Uterus (tissue), 2 donors: ENCODE results near the gene DNM1.

Experiments used
- POLR2A ChIP-seq, 2 donors: fragments of 450-650 bp; IDR thresholded peaks; one replicate each; pipeline ENCODE4 v1.6.1; 2016; ENCODE audit warnings: antibody characterized with exemption in 2 of 2, mild to moderate bottlenecking in 1 of 2, moderate library complexity in 1 of 2
- TF ChIP-seq, protein P1 (sequence below), 4 experiments: fragments of 200-600 bp in 2 of 4; fragments of 450-650 bp in 2 of 4; sonication (generic) in 2 of 4; IDR thresholded peaks; one replicate each; pipeline ENCODE4 v1.5.1; 2016 to 2019; ENCODE audit warnings: antibody characterized with exemption in 4 of 4, mild to moderate bottlenecking in 2 of 4, moderate library complexity in 1 of 4

DNA sequence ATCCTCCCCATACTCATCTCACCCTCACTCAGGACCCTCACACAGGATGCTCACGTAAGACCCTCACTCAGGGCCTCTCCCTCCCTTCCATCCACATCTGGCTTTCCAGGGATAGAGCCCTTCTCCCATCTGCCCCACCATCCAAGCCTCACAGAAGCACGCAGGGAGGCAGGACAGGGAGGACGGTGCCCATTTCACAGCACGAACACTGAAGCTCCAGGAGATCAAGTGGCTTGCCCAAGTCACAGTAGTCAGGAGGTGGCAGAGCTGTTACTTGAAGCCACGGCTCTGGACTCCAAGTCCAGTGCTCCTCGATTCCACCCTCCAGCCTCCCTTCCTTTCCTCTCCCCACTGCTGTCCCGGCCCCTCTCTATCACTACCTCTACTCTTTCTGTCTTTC is 21.7 kb downstream of the DNM1 start:
- TF ChIP-seq, protein P1, sequence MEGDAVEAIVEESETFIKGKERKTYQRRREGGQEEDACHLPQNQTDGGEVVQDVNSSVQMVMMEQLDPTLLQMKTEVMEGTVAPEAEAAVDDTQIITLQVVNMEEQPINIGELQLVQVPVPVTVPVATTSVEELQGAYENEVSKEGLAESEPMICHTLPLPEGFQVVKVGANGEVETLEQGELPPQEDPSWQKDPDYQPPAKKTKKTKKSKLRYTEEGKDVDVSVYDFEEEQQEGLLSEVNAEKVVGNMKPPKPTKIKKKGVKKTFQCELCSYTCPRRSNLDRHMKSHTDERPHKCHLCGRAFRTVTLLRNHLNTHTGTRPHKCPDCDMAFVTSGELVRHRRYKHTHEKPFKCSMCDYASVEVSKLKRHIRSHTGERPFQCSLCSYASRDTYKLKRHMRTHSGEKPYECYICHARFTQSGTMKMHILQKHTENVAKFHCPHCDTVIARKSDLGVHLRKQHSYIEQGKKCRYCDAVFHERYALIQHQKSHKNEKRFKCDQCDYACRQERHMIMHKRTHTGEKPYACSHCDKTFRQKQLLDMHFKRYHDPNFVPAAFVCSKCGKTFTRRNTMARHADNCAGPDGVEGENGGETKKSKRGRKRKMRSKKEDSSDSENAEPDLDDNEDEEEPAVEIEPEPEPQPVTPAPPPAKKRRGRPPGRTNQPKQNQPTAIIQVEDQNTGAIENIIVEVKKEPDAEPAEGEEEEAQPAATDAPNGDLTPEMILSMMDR (IDR thresholded peaks at IDR 0.05): no peak
- no peak for TF ChIP-seq POLR2A (IDR thresholded peaks at IDR 0.05)
